Ascending aorta (tissue), 2 donors: ENCODE data around the gene DNAAF2. TPM values are rescaled to one million over a fixed set of nuclear protein-coding genes. Genes with fewer than 3 reads are reported as not detected.
A peak's percentile ranks its signal among the peaks of the same experiment; 100 is the strongest.

ENCODE experiments used
- DNase-seq, 2 donors: peaks; one replicate each; pipeline ENCODE4 v3.0.0-alpha.2; 2019; ENCODE audit warnings: low spot score in 2 of 2
- H3K27ac ChIP-seq, 2 donors: fragments of 200-600 bp; sonication (generic); one replicate each; pipeline ENCODE4 v1.5.1; 2016 to 2017; ENCODE audit warnings: mild to moderate bottlenecking in 1 of 2
- H3K27me3 ChIP-seq: fragments of 200-600 bp; sonication (generic); one replicate; pipeline ENCODE4 v1.5.1; 2017
- H3K36me3 ChIP-seq, 2 donors: fragments of 200-600 bp; sonication (generic); one replicate each; pipeline ENCODE4 v1.5.1; 2016
- H3K4me1 ChIP-seq, 2 donors: fragments of 200-600 bp; sonication (generic); one replicate each; pipeline ENCODE4 v1.5.1; 2016 to 2017; ENCODE audit warnings: mild to moderate bottlenecking in 1 of 2
- H3K4me3 ChIP-seq, 2 donors: fragments of 200-600 bp; sonication (generic); one replicate each; pipeline ENCODE4 v1.5.1; 2016 to 2017; ENCODE audit warnings: mild to moderate bottlenecking in 1 of 2
- H3K9me3 ChIP-seq, 2 donors: fragments of 200-600 bp; sonication (generic); one replicate each; pipeline ENCODE4 v1.5.1; 2016
- intact Hi-C: fragments of 100-400 bp; cut with DNase I; formaldehyde crosslinking; loops from one replicate; pipeline ENCODE4 v1.15.1; 2023
- total RNA-seq: library from RNA; depleted of rRNA; stranded (reverse); fragments of >200 nt; gene quantifications from one replicate; pipeline ENCODE4 v1.1.0, GENCODE V29; 2016
- TF ChIP-seq, protein P1 (sequence below), 3 experiments: fragments of 200-600 bp in 2 of 3; fragments of 450-650 bp in 1 of 3; sonication (generic) in 2 of 3; IDR thresholded peaks; one replicate each; pipeline ENCODE4 v1.5.1; 2016 to 2019; ENCODE audit warnings: antibody characterized with exemption in 3 of 3, mild to moderate bottlenecking in 1 of 3, moderate library complexity in 1 of 3

DNAAF2 gene, protein sequence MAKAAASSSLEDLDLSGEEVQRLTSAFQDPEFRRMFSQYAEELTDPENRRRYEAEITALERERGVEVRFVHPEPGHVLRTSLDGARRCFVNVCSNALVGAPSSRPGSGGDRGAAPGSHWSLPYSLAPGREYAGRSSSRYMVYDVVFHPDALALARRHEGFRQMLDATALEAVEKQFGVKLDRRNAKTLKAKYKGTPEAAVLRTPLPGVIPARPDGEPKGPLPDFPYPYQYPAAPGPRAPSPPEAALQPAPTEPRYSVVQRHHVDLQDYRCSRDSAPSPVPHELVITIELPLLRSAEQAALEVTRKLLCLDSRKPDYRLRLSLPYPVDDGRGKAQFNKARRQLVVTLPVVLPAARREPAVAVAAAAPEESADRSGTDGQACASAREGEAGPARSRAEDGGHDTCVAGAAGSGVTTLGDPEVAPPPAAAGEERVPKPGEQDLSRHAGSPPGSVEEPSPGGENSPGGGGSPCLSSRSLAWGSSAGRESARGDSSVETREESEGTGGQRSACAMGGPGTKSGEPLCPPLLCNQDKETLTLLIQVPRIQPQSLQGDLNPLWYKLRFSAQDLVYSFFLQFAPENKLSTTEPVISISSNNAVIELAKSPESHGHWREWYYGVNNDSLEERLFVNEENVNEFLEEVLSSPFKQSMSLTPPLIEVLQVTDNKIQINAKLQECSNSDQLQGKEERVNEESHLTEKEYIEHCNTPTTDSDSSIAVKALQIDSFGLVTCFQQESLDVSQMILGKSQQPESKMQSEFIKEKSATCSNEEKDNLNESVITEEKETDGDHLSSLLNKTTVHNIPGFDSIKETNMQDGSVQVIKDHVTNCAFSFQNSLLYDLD
- 14.0 TPM for total RNA-seq

DNA sequence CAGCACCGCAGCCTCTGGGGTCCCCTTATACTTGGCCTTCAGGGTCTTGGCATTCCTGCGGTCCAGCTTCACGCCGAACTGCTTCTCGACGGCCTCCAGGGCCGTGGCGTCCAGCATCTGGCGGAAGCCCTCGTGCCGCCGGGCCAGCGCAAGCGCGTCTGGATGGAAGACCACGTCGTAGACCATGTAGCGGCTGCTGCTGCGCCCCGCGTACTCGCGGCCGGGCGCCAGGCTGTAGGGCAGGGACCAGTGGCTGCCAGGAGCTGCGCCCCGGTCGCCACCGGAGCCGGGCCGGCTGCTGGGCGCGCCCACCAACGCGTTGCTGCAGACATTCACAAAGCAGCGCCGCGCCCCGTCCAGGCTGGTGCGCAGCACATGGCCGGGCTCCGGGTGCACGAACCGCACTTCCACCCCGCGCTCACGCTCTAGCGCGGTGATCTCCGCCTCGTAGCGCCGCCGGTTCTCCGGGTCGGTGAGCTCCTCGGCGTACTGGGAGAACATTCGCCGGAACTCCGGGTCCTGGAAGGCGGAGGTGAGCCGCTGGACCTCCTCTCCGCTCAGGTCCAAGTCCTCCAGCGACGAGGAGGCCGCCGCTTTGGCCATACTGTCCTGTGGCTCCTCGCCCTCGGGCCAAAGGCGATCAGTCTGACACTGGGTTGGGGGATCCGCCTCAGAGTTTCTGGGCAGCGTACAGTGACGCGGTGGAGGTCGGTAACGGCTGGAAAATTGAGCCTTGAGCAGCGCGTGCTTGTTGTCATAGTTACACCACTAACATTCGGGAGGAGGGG, at the start of gene DNAAF2:
Gene DNAAF2 (minus strand): TSS at position 698 of the 788 bp plus-strand sequence. CDS start 95 bp downstream, at position 603.
- Histone ChIP-seq H3K27ac (peak within 1 kb of the TSS; percentile 93 to 96), H3K36me3 (peaks cover 0 to 19% of the 10 kb centered on the region in 2 donors), H3K4me3 (peak within 1 kb of the TSS; percentile 54 to 79), H3K9me3 (no peaks in the 10 kb centered on the region), H3K27me3 (no peaks in the 10 kb centered on the region), H3K4me1 (peaks cover 0 to 7% of the 10 kb centered on the region in 2 donors)
- TF ChIP-seq, protein P1, sequence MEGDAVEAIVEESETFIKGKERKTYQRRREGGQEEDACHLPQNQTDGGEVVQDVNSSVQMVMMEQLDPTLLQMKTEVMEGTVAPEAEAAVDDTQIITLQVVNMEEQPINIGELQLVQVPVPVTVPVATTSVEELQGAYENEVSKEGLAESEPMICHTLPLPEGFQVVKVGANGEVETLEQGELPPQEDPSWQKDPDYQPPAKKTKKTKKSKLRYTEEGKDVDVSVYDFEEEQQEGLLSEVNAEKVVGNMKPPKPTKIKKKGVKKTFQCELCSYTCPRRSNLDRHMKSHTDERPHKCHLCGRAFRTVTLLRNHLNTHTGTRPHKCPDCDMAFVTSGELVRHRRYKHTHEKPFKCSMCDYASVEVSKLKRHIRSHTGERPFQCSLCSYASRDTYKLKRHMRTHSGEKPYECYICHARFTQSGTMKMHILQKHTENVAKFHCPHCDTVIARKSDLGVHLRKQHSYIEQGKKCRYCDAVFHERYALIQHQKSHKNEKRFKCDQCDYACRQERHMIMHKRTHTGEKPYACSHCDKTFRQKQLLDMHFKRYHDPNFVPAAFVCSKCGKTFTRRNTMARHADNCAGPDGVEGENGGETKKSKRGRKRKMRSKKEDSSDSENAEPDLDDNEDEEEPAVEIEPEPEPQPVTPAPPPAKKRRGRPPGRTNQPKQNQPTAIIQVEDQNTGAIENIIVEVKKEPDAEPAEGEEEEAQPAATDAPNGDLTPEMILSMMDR (IDR thresholded peaks at IDR 0.05): no peak
- intact Hi-C loops: loop anchor here (1.0 to 5.0 kb wide), 4 partner anchors 14 to 598 kb away; partner anchors contain the start of genes KLHDC2, MGAT2, RPL36AL and SOS2
- DNase-seq: peak; percentile 14 to 78

DNA sequence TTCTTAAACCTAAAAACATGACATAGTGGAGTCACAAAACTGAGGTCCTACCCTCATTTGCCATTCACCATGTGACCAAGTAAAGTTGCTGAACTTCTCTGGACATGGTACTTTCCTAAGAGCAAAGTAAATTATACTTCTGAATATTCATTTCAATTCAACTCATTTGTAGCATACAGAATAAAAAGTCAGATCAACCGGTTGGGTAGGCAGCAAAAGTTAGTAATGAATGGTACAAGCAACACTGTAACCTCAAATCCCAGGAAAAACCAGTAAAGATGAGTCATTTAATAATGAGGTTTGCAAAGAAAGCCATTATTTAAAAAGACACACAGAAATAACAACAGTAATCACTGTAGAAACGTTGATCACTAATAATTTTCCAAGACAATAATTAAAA, 44.2 kb upstream of the DNAAF2 start:
- H3K9me3 ChIP-seq: no peaks in the 10 kb centered on the region
- TF ChIP-seq, protein P1 (IDR thresholded peaks at IDR 0.05): no peak
- H3K36me3 ChIP-seq: no peaks in the 10 kb centered on the region
- intact Hi-C loops: no loop called here
- no peak for DNase-seq
- H3K27ac ChIP-seq: no peak overlapping the region
- H3K4me3 ChIP-seq: no peak overlapping the region
- H3K4me1 ChIP-seq: no peaks in the 10 kb centered on the region
- H3K27me3 ChIP-seq: no peaks in the 10 kb centered on the region

DNA sequence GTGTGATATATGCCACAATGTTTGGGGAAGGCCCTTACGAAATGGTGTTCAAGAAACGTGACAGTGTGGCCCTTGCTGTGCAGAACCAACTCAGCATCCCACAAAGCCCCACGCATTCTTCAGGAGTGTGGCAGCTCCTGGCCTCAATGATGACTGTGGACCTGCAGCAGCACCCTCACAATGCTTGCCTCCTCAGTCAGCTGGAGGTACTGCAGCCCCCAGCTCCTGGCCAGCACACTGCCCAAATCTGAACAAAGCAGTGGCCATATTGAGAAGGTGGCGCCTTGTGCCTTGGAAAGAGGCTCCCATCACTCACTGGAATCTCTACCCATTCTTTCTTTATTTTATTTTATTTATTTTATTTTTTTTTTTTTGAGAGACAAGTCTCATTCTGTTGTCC, 42.6 kb upstream of the DNAAF2 start:
- H3K27me3 ChIP-seq: no peaks in the 10 kb centered on the region
- H3K4me3 ChIP-seq: no peak overlapping the region
- no peaks in the 10 kb centered on the region for H3K4me1 ChIP-seq
- H3K36me3 ChIP-seq: no peaks in the 10 kb centered on the region
- H3K27ac ChIP-seq: no peak overlapping the region
- no peaks in the 10 kb centered on the region for H3K9me3 ChIP-seq
- DNase-seq: no peak
- TF ChIP-seq, protein P1 (IDR thresholded peaks at IDR 0.05): no peak
- intact Hi-C loops: no loop called here

DNA sequence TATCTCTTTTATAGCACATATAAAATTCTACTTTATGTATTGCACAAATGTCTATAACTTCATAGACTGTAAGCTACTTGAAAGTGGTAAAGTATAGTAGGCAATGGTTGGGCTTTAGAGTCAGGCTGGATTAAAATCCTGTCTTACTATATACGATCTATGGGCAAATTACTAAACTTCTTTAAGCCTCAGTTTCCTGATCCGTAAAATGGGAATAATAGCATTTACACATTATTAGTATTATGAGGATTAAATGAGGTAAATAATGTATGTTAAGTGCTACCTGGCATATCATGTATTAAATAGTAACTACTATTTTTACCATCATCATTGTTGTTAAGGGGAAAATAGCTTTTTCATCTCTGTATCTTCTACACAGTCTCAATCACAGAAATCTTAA, 38.5 kb upstream of the DNAAF2 start:
- TF ChIP-seq, protein P1 (IDR thresholded peaks at IDR 0.05): no peak
- no peaks in the 10 kb centered on the region for H3K9me3 ChIP-seq
- H3K27me3 ChIP-seq: no peaks in the 10 kb centered on the region
- no peak for DNase-seq
- no peaks in the 10 kb centered on the region for H3K36me3 ChIP-seq
- intact Hi-C loops: no loop called here
- H3K4me1 ChIP-seq: no peaks in the 10 kb centered on the region
- no peak overlapping the region for H3K4me3 ChIP-seq
- no peak overlapping the region for H3K27ac ChIP-seq

DNA sequence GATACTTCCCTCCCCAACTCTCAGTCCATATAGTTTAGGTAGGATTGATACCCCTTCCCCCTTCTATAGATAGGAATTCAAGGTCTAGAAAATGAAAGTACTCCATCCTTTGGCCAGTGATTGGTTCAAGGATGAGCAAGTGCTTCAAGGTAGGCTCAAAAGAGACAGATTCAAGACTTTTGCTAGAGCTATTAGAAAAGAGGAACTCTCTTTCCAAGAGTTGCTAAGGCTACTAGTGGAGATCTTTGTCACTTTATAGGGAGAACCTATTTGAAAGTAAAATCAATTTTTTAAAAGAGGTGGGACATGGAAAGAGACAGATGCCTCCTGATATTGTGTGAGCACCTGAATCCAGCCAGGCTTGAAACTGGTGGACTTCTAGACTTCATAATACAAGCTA, 35.4 kb upstream of the DNAAF2 start:
- intact Hi-C loops: no loop called here
- DNase-seq: no peak
- no peaks in the 10 kb centered on the region for H3K9me3 ChIP-seq
- TF ChIP-seq, protein P1 (IDR thresholded peaks at IDR 0.05): no peak
- H3K27ac ChIP-seq: no peak overlapping the region
- no peaks in the 10 kb centered on the region for H3K4me1 ChIP-seq
- no peak overlapping the region for H3K4me3 ChIP-seq
- no peaks in the 10 kb centered on the region for H3K36me3 ChIP-seq
- no peaks in the 10 kb centered on the region for H3K27me3 ChIP-seq
